Gastrocnemius medialis (tissue), 4 donors: ENCODE results near the gene CLIP2.
"Not testable (repeated sequence)": the region's sequence is repeated elsewhere in the genome, so short reads cannot be mapped to it uniquely, and the experiment has no call there.

Experiments used
- CTCF ChIP-seq, 5 experiments: fragments of 450-650 bp in 3 of 5; fragments of 200-600 bp in 2 of 5; sonication (generic) in 2 of 5; IDR thresholded peaks in 4 of 5; conservative IDR thresholded peaks in 1 of 5; 1 replicate in 4 of 5; 2 replicates in 1 of 5; pipeline ENCODE4 v1.5.1; 2016 to 2019; ENCODE audit warnings: antibody characterized with exemption in 5 of 5, mild to moderate bottlenecking in 3 of 5, moderate library complexity in 3 of 5
- POLR2A ChIP-seq, 2 donors: fragments of 450-650 bp; IDR thresholded peaks; one replicate each; pipeline ENCODE4 v1.6.1; 2017; ENCODE audit warnings: antibody characterized with exemption in 2 of 2, mild to moderate bottlenecking in 2 of 2, moderate library complexity in 2 of 2

GRCh38 chr7:74352551-74353138 is 63.4 kb downstream of the CLIP2 start:
- TF ChIP-seq CTCF (IDR thresholded peaks at IDR 0.05 in 4 of 5, conservative IDR thresholded peaks at IDR 0.05 in 1 of 5); POLR2A (IDR thresholded peaks at IDR 0.05): not testable (repeated sequence)
